ENCODE data around the gene DENND4A.

DENND4A gene

GRCh38 chr15:65767895-65768294 lies 24.2 kb downstream of the DENND4A start:
- no peak for TF ChIP-seq SIN3A (IDR thresholded peaks at IDR 0.05; ENCODE audit: borderline replicate concordance, insufficient read depth, low read length)
- TF ChIP-seq FOXP2 (optimal IDR thresholded peaks at IDR 0.05; ENCODE audit: borderline replicate concordance, extremely low read depth, extremely low read length, insufficient read depth), result no peak
- no peak for TF ChIP-seq POLR2AphosphoS5 (IDR thresholded peaks at IDR 0.05; ENCODE audit: low read depth, low read length)
- TF ChIP-seq, protein P1, sequence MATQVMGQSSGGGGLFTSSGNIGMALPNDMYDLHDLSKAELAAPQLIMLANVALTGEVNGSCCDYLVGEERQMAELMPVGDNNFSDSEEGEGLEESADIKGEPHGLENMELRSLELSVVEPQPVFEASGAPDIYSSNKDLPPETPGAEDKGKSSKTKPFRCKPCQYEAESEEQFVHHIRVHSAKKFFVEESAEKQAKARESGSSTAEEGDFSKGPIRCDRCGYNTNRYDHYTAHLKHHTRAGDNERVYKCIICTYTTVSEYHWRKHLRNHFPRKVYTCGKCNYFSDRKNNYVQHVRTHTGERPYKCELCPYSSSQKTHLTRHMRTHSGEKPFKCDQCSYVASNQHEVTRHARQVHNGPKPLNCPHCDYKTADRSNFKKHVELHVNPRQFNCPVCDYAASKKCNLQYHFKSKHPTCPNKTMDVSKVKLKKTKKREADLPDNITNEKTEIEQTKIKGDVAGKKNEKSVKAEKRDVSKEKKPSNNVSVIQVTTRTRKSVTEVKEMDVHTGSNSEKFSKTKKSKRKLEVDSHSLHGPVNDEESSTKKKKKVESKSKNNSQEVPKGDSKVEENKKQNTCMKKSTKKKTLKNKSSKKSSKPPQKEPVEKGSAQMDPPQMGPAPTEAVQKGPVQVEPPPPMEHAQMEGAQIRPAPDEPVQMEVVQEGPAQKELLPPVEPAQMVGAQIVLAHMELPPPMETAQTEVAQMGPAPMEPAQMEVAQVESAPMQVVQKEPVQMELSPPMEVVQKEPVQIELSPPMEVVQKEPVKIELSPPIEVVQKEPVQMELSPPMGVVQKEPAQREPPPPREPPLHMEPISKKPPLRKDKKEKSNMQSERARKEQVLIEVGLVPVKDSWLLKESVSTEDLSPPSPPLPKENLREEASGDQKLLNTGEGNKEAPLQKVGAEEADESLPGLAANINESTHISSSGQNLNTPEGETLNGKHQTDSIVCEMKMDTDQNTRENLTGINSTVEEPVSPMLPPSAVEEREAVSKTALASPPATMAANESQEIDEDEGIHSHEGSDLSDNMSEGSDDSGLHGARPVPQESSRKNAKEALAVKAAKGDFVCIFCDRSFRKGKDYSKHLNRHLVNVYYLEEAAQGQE (IDR thresholded peaks at IDR 0.05; ENCODE audit: insufficient read depth in 1 of 2, low read depth in 2 of 2, low read length in 2 of 2), result no peak
- no peak for TF ChIP-seq TAF1 (IDR thresholded peaks at IDR 0.05; ENCODE audit: borderline replicate concordance, insufficient read depth, low read length)

- TF ChIP-seq TAF1 (IDR thresholded peaks at IDR 0.05; ENCODE audit: borderline replicate concordance, insufficient read depth, low read length), result no peak
- no peak for TF ChIP-seq FOXP2 (optimal IDR thresholded peaks at IDR 0.05; ENCODE audit: borderline replicate concordance, extremely low read depth, extremely low read length, insufficient read depth)
- TF ChIP-seq SIN3A (IDR thresholded peaks at IDR 0.05; ENCODE audit: borderline replicate concordance, insufficient read depth, low read length), result no peak
- TF ChIP-seq, protein P1 (IDR thresholded peaks at IDR 0.05; ENCODE audit: insufficient read depth in 1 of 2, low read depth in 2 of 2, low read length in 2 of 2), result no peak
- TF ChIP-seq POLR2AphosphoS5 (IDR thresholded peaks at IDR 0.05; ENCODE audit: low read depth, low read length), result no peak
Observed at GRCh38 chr15:65767264-65767595, 24.9 kb downstream of the DENND4A start.

DNA sequence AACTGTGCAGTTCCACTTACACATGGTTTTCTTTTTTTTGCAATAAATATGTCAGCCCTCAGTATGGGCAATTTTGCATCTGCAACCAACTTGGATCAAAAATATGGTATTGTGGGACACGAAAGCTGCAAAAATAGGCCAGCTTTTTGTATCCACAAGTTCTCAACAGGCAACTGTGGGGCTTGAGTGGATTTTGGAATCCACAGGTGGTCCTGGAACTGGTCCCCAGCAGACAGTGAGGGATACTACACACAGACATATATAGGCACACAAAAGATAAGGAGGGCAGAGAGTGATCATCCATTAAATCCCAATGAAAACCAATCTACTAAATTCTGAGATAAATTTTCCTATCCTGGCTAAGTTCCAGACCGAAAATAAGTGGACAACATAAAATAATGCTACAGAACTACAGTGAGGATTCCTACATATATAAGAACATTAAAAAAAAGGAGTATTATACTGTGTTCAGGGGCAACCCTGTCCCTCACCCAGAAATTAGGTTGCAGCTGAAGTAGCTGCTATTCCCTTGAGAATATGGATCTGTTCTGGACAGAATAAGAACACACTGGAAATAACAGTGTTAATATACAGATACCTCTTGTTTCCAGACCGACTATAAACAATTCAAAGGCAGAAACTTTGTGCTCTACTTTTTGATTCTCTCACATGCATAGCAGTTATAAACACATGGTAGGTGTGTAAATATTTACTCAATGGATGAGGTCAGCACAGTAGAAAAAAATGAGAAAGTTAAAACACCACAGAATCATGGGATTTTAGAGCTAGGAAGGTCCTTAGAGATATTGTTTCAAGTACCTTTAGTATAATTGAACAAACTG lies 25.4 kb downstream of the DENND4A start:
- TF ChIP-seq POLR2AphosphoS5 (IDR thresholded peaks at IDR 0.05; ENCODE audit: low read depth, low read length) (no peak), SIN3A (IDR thresholded peaks at IDR 0.05; ENCODE audit: borderline replicate concordance, insufficient read depth, low read length) (no peak), TAF1 (IDR thresholded peaks at IDR 0.05; ENCODE audit: borderline replicate concordance, insufficient read depth, low read length) (no peak), FOXP2 (optimal IDR thresholded peaks at IDR 0.05; ENCODE audit: borderline replicate concordance, extremely low read depth, extremely low read length, insufficient read depth) (no peak)
- TF ChIP-seq, protein P1 (IDR thresholded peaks at IDR 0.05; ENCODE audit: insufficient read depth in 1 of 2, low read depth in 2 of 2, low read length in 2 of 2), result no peak

DNA sequence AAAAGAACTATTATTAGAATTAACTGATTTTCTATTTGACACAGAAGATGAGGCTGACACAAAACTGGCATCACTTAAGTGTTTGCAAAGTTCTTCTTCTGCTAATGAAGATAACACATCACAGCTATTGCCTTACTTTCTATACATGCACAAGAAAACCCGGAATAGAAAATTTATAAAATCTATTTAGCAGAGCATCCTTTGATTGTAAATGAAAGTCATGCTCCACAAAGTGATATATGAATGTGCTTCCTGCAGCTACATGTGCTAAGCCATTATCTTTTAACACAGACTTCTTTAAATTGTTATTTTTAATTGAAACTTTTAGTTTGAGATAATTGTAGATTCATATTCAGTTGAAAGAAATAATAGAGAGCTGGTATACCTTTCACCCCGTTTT lies 27.0 kb downstream of the DENND4A start:
- TF ChIP-seq, protein P1 (IDR thresholded peaks at IDR 0.05; ENCODE audit: insufficient read depth in 1 of 2, low read depth in 2 of 2, low read length in 2 of 2), result no peak
- TF ChIP-seq FOXP2 (optimal IDR thresholded peaks at IDR 0.05; ENCODE audit: borderline replicate concordance, extremely low read depth, extremely low read length, insufficient read depth) (no peak), TAF1 (IDR thresholded peaks at IDR 0.05; ENCODE audit: borderline replicate concordance, insufficient read depth, low read length) (no peak), SIN3A (IDR thresholded peaks at IDR 0.05; ENCODE audit: borderline replicate concordance, insufficient read depth, low read length) (no peak), POLR2AphosphoS5 (IDR thresholded peaks at IDR 0.05; ENCODE audit: low read depth, low read length) (no peak)

Data from PFSK-1 (cell line).